Activated CD4-positive, alpha-beta T cell treated with anti-CD3 and anti-CD28 coated beads for 36 hours (primary cell): ENCODE measurements around the gene SECTM1. TPM values are rescaled to one million over a fixed set of nuclear protein-coding genes. Genes with fewer than 3 reads are reported as not detected.
"Not testable (repeated sequence)": the region's sequence is repeated elsewhere in the genome, so short reads cannot be mapped to it uniquely, and the experiment has no call there.

Experiments used
- ATAC-seq: fragments of 200-7000 bp; cut with Tn5 transposase; one replicate; pipeline ENCODE4 v1.10.0; 2021; ENCODE audit warnings: mild to moderate bottlenecking, moderate library complexity
- CTCF ChIA-PET: fragments of 350-600 bp; sonication (Branson Sonifier 250); formaldehyde crosslinking; loops from one replicate; lab custom pipeline; 2021; ENCODE audit warnings: antibody characterized with exemption; lab: Charles Lee
- POLR2A ChIA-PET: fragments of 350-600 bp; sonication (Branson Sonifier 250); formaldehyde crosslinking; loops from one replicate; lab custom pipeline; 2021; ENCODE audit warnings: antibody characterized with exemption, inconsistent platforms; lab: Charles Lee
- DNase-seq: peaks from one replicate; pipeline ENCODE4 v3.0.0-alpha.2; 2020
- H3K27ac Mint-ChIP-seq: one replicate; pipeline ENCODE4 v1.8.0; 2021; ENCODE audit warnings: mixed read lengths
- H3K27me3 Mint-ChIP-seq: one replicate; pipeline ENCODE4 v1.8.0; 2021; ENCODE audit warnings: mixed read lengths
- H3K36me3 Mint-ChIP-seq: one replicate; pipeline ENCODE4 v1.8.0; 2021; ENCODE audit warnings: low read depth, mixed read lengths
- H3K4me1 Mint-ChIP-seq: one replicate; pipeline ENCODE4 v1.8.0; 2021; ENCODE audit warnings: mixed read lengths
- H3K4me3 Mint-ChIP-seq: one replicate; pipeline ENCODE4 v1.8.0; 2021; ENCODE audit warnings: mild to moderate bottlenecking, moderate library complexity, mixed read lengths
- H3K9me3 Mint-ChIP-seq: one replicate; pipeline ENCODE4 v1.8.0; 2021; ENCODE audit warnings: low read depth, mixed read lengths
- intact Hi-C, 2 experiments: fragments of 100-400 bp; cut with DNase I in 1 of 2; cut with micrococcal nuclease in 1 of 2; formaldehyde crosslinking; loops; one replicate each; pipeline versions ENCODE4 v1.14.2 to v1.15.1; 2022 to 2024; cut with DNase I, micrococcal nuclease
- total RNA-seq, 2 experiments: library from RNA; stranded (reverse); gene quantifications; one replicate each; pipeline ENCODE4 v1.2.3, GENCODE V29; 2021

SECTM1 gene
- total RNA-seq, 2 experiments from 2014 or later: 9.0 to 10.9 TPM

- Mint-ChIP-seq H3K36me3 (no peaks in the 10 kb centered on the region), H3K4me3 (no peak overlapping the region), H3K27ac (no peak overlapping the region), H3K4me1 (peaks cover 4% of the 10 kb centered on the region), H3K9me3 (no peaks in the 10 kb centered on the region), H3K27me3 (peaks cover 15% of the 10 kb centered on the region)
- CTCF ChIA-PET: interaction anchor here (0.6 to 1.5 kb wide), 4 partner anchors 13 to 85 kb away, joined by 3 read pairs; no protein-coding TSS in a partner anchor
- DNase-seq: no peak
- POLR2A ChIA-PET: no interaction called here
- intact Hi-C loops: no loop called here
- no peak for ATAC-seq
Measured at GRCh38 chr17:82365606-82366295, 32.2 kb upstream of the SECTM1 start.

- Mint-ChIP-seq H3K36me3 (no peaks in the 10 kb centered on the region), H3K27me3 (peaks cover 8% of the 10 kb centered on the region), H3K4me1 (peaks cover 8% of the 10 kb centered on the region), H3K27ac (peak overlapping the region; percentile 37), H3K9me3 (peaks cover 3% of the 10 kb centered on the region), H3K4me3 (no peak overlapping the region)
- ChIA-PET POLR2A (interaction anchor here (0.5 kb wide), 1 partner anchor 176 kb away, joined by 4 read pairs; no protein-coding TSS in a partner anchor), CTCF (interaction anchor here (0.6 to 1.0 kb wide), 3 partner anchors 18 to 256 kb away, joined by 3 read pairs; no protein-coding TSS in a partner anchor)
- intact Hi-C loops: no loop called here
- DNase-seq (no peak), ATAC-seq (no peak)
Measured at GRCh38 chr17:82361885-82362633, 28.5 kb upstream of the SECTM1 start.

- ATAC-seq, H3K4me3 Mint-ChIP-seq, H3K27ac Mint-ChIP-seq, H3K36me3 Mint-ChIP-seq, intact Hi-C loops, POLR2A ChIA-PET, H3K4me1 Mint-ChIP-seq, DNase-seq, H3K9me3 Mint-ChIP-seq: not testable (repeated sequence)
- CTCF ChIA-PET: interaction anchor here (0.6 to 0.9 kb wide), 3 partner anchors 9 to 52 kb away, joined by 4 to 11 read pairs (median 4); no protein-coding TSS in a partner anchor
- peaks cover 12% of the 10 kb centered on the region for H3K27me3 Mint-ChIP-seq
Measured at GRCh38 chr17:82359451-82360074, 26.0 kb upstream of the SECTM1 start.

- POLR2A ChIA-PET: no interaction called here
- H3K4me3 Mint-ChIP-seq: no peak within 1 kb of the TSS
- peaks cover 3% of the 10 kb centered on the region for H3K9me3 Mint-ChIP-seq
Measured at GRCh38 chr17:82358465-82359350, 25.1 kb upstream of the SECTM1 start, which contains the start of gene TEX19. Gene TEX19 (plus strand): TSS chr17:82359247. CDS start chr17:82362151, 2,904 bp downstream.

GRCh38 chr17:82357394-82357793 is 23.8 kb upstream of the SECTM1 start:
- Mint-ChIP-seq H3K27me3 (peaks cover 12% of the 10 kb centered on the region), H3K4me1 (peaks cover 8% of the 10 kb centered on the region), H3K9me3 (peaks cover 3% of the 10 kb centered on the region), H3K4me3 (no peak overlapping the region), H3K36me3 (no peaks in the 10 kb centered on the region), H3K27ac (no peak overlapping the region)
- ATAC-seq: no peak
- ChIA-PET CTCF (interaction anchor here (1.1 to 1.7 kb wide), 2 partner anchors 13 to 65 kb away, joined by 3 to 5 read pairs; no protein-coding TSS in a partner anchor), POLR2A (no interaction called here)
- no peak for DNase-seq
- intact Hi-C loops: no loop called here

More at GRCh38 chr17:82358465-82359350, 25.1 kb upstream of the SECTM1 start, which contains the start of gene TEX19:
- Mint-ChIP-seq H3K27me3 (peaks cover 12% of the 10 kb centered on the region), H3K27ac (peak within 1 kb of the TSS; percentile 63), H3K36me3 (no peaks in the 10 kb centered on the region), H3K4me1 (peaks cover 8% of the 10 kb centered on the region)
- intact Hi-C loops: no loop called here
- ATAC-seq (peak; percentile 87), DNase-seq (peak; percentile 40)
- CTCF ChIA-PET: interaction anchor here (0.8 to 1.7 kb wide), 6 partner anchors 9 to 103 kb away, joined by 3 to 11 read pairs (median 4); no protein-coding TSS in a partner anchor

GRCh38 chr17:82356845-82357355 is 23.3 kb upstream of the SECTM1 start:
- peaks cover 8% of the 10 kb centered on the region for H3K4me1 Mint-ChIP-seq
- POLR2A ChIA-PET: interaction anchor here (1.3 kb wide), 1 partner anchor 11 kb away, joined by 3 read pairs; no protein-coding TSS in a partner anchor
- no peak overlapping the region for H3K4me3 Mint-ChIP-seq

GRCh38 chr17:82355770-82356427 is 22.3 kb upstream of the SECTM1 start:
- ChIA-PET POLR2A (interaction anchor here (1.3 kb wide), 1 partner anchor 10 kb away, joined by 3 read pairs; no protein-coding TSS in a partner anchor), CTCF (no interaction called here)
- H3K36me3 Mint-ChIP-seq: no peaks in the 10 kb centered on the region
- H3K4me3 Mint-ChIP-seq: no peak overlapping the region
- H3K27ac Mint-ChIP-seq: no peak overlapping the region
- DNase-seq (peak; percentile 2), ATAC-seq (no peak)
- H3K4me1 Mint-ChIP-seq: peaks cover 8% of the 10 kb centered on the region
- peaks cover 3% of the 10 kb centered on the region for H3K9me3 Mint-ChIP-seq
- peaks cover 12% of the 10 kb centered on the region for H3K27me3 Mint-ChIP-seq
- intact Hi-C loops: no loop called here

More at GRCh38 chr17:82356845-82357355, 23.3 kb upstream of the SECTM1 start:
- H3K27me3 Mint-ChIP-seq: peaks cover 12% of the 10 kb centered on the region
- no peak overlapping the region for H3K27ac Mint-ChIP-seq
- DNase-seq: peak; percentile 5
- H3K36me3 Mint-ChIP-seq: no peaks in the 10 kb centered on the region
- intact Hi-C loops: no loop called here
- ATAC-seq: no peak
- H3K9me3 Mint-ChIP-seq: peaks cover 3% of the 10 kb centered on the region
- CTCF ChIA-PET: interaction anchor here (1.7 kb wide), 1 partner anchor 13 kb away, joined by 5 read pairs; no protein-coding TSS in a partner anchor

- no peak for DNase-seq
- no peak for ATAC-seq
- H3K27me3 Mint-ChIP-seq: peaks cover 12% of the 10 kb centered on the region
- POLR2A ChIA-PET: no interaction called here
- CTCF ChIA-PET: interaction anchor here (0.6 kb wide), 1 partner anchor 203 kb away, joined by 3 read pairs; no protein-coding TSS in a partner anchor
- intact Hi-C loops: loop anchor here (5.0 kb wide), 2 partner anchors 197 to 412 kb away; no protein-coding TSS in a partner anchor
- no peaks in the 10 kb centered on the region for H3K36me3 Mint-ChIP-seq
- peaks cover 8% of the 10 kb centered on the region for H3K4me1 Mint-ChIP-seq
- peaks cover 3% of the 10 kb centered on the region for H3K9me3 Mint-ChIP-seq
- H3K4me3 Mint-ChIP-seq: no peak overlapping the region
- H3K27ac Mint-ChIP-seq: no peak overlapping the region
Measured at GRCh38 chr17:82354804-82355308, 21.3 kb upstream of the SECTM1 start.

GRCh38 chr17:82353484-82353883 is 19.9 kb upstream of the SECTM1 start:
- Mint-ChIP-seq H3K27ac (no peak overlapping the region), H3K27me3 (peaks cover 9% of the 10 kb centered on the region), H3K4me3 (no peak overlapping the region), H3K36me3 (no peaks in the 10 kb centered on the region), H3K9me3 (no peaks in the 10 kb centered on the region), H3K4me1 (peaks cover 4% of the 10 kb centered on the region)
- ATAC-seq (no peak), DNase-seq (peak; percentile 3)
- POLR2A ChIA-PET: no interaction called here
- CTCF ChIA-PET: interaction anchor here (0.7 to 1.3 kb wide), 2 partner anchors 13 to 64 kb away, joined by 3 read pairs; no protein-coding TSS in a partner anchor
- intact Hi-C loops: loop anchor here (5.0 kb wide), 2 partner anchors 199 to 414 kb away; no protein-coding TSS in a partner anchor
